DMS114 treated with DMSO at 0.1 percent for 48 hours (cell line): ENCODE results near the gene MAP1LC3B2.

Experiments
- DNase-seq: peaks from one replicate; lab custom pipeline; 2025; ENCODE audit not compliant: unreplicated experiment; lab: John Stamatoyannopoulos, UW

The MAP1LC3B2 gene

GRCh38 chr12:116610971-116611541 is 51.9 kb downstream of the MAP1LC3B2 start:
- DNase-seq = no peak

GRCh38 chr12:116612436-116612835 is 53.3 kb downstream of the MAP1LC3B2 start:
- no peak for DNase-seq

GRCh38 chr12:116613256-116613655 is 54.1 kb downstream of the MAP1LC3B2 start:
- no peak for DNase-seq

GRCh38 chr12:116614194-116614915 is 55.2 kb downstream of the MAP1LC3B2 start:
- no peak for DNase-seq

- DNase-seq = no peak
These were observed 56.1 kb downstream of the MAP1LC3B2 start for GRCh38 chr12:116615141-116615861.

- DNase-seq = no peak
These were observed 57.5 kb downstream of the MAP1LC3B2 start for GRCh38 chr12:116616536-116617248.

GRCh38 chr12:116619246-116619645 is 60.1 kb downstream of the MAP1LC3B2 start:
- DNase-seq = no peak

- no peak for DNase-seq
These were observed 60.9 kb downstream of the MAP1LC3B2 start for GRCh38 chr12:116620124-116620491.

- DNase-seq = no peak
These were observed 61.5 kb downstream of the MAP1LC3B2 start for GRCh38 chr12:116620492-116621191.

- DNase-seq = no peak
These were observed 62.0 kb downstream of the MAP1LC3B2 start for GRCh38 chr12:116621194-116621593.

GRCh38 chr12:116624516-116624915 is 65.3 kb downstream of the MAP1LC3B2 start:
- no peak for DNase-seq

GRCh38 chr12:116626153-116626552 is 67.0 kb downstream of the MAP1LC3B2 start:
- no peak for DNase-seq
